Activated naive CD8-positive, alpha-beta T cell (primary cell): Measurements from ENCODE around the gene ITGBL1.
A peak's percentile ranks its signal among the peaks of the same experiment; 100 is the strongest.

ENCODE experiments used
- H3K27ac Mint-ChIP-seq: one replicate; pipeline ENCODE4 v1.8.0; 2021; ENCODE audit warnings: mixed read lengths
- H3K27me3 Mint-ChIP-seq: one replicate; pipeline ENCODE4 v1.8.0; 2021; ENCODE audit warnings: mixed read lengths
- H3K36me3 Mint-ChIP-seq: one replicate; pipeline ENCODE4 v1.8.0; 2021; ENCODE audit warnings: mixed read lengths
- H3K4me1 Mint-ChIP-seq: one replicate; pipeline ENCODE4 v1.8.0; 2021; ENCODE audit warnings: low read depth, mixed read lengths
- H3K4me3 Mint-ChIP-seq: one replicate; pipeline ENCODE4 v1.8.0; 2021; ENCODE audit warnings: mild to moderate bottlenecking, mixed read lengths
- H3K9me3 Mint-ChIP-seq: one replicate; pipeline ENCODE4 v1.8.0; 2021; ENCODE audit warnings: low read depth, mixed read lengths

Gene ITGBL1

GRCh38 chr13:101429733-101430132 lies 22.7 kb upstream of the ITGBL1 start:
- Mint-ChIP-seq H3K4me1 (no peaks in the 10 kb centered on the region), H3K27ac (no peak overlapping the region), H3K36me3 (no peaks in the 10 kb centered on the region), H3K27me3 (peaks cover 10% of the 10 kb centered on the region), H3K9me3 (no peaks in the 10 kb centered on the region), H3K4me3 (no peak overlapping the region)

GRCh38 chr13:101433895-101434294 lies 18.6 kb upstream of the ITGBL1 start:
- Mint-ChIP-seq H3K4me3 (no peak overlapping the region), H3K36me3 (no peaks in the 10 kb centered on the region), H3K27ac (no peak overlapping the region), H3K9me3 (no peaks in the 10 kb centered on the region), H3K4me1 (no peaks in the 10 kb centered on the region), H3K27me3 (peaks cover 7% of the 10 kb centered on the region)

- Mint-ChIP-seq H3K4me1 (no peaks in the 10 kb centered on the region), H3K27ac (no peak overlapping the region), H3K27me3 (peaks cover 7% of the 10 kb centered on the region), H3K4me3 (no peak overlapping the region), H3K36me3 (no peaks in the 10 kb centered on the region), H3K9me3 (no peaks in the 10 kb centered on the region)
Observed at GRCh38 chr13:101434486-101434885, 18.0 kb upstream of the ITGBL1 start.

- Mint-ChIP-seq H3K36me3 (no peaks in the 10 kb centered on the region), H3K27me3 (peaks cover 3% of the 10 kb centered on the region), H3K4me1 (no peaks in the 10 kb centered on the region), H3K27ac (no peak overlapping the region), H3K9me3 (no peaks in the 10 kb centered on the region), H3K4me3 (no peak overlapping the region)
Observed at GRCh38 chr13:101447852-101448251, 4.6 kb upstream of the ITGBL1 start.

GRCh38 chr13:101449790-101450748 lies 2.4 kb upstream of the ITGBL1 start:
- H3K9me3 Mint-ChIP-seq: no peaks in the 10 kb centered on the region

GRCh38 chr13:101450749-101451130 lies 1.7 kb upstream of the ITGBL1 start:
- H3K27ac Mint-ChIP-seq: no peak overlapping the region
- no peaks in the 10 kb centered on the region for H3K36me3 Mint-ChIP-seq
- no peak overlapping the region for H3K4me3 Mint-ChIP-seq
- H3K27me3 Mint-ChIP-seq: peaks cover 11% of the 10 kb centered on the region
- peaks cover 9% of the 10 kb centered on the region for H3K4me1 Mint-ChIP-seq
- no peaks in the 10 kb centered on the region for H3K9me3 Mint-ChIP-seq

More at GRCh38 chr13:101449790-101450748, 2.4 kb upstream of the ITGBL1 start:
- H3K36me3 Mint-ChIP-seq: no peaks in the 10 kb centered on the region
- no peak overlapping the region for H3K27ac Mint-ChIP-seq
- no peak overlapping the region for H3K4me3 Mint-ChIP-seq
- peaks cover 11% of the 10 kb centered on the region for H3K27me3 Mint-ChIP-seq
- H3K4me1 Mint-ChIP-seq: peaks cover 9% of the 10 kb centered on the region

- H3K36me3 Mint-ChIP-seq: no peaks in the 10 kb centered on the region
- H3K27ac Mint-ChIP-seq: no peak overlapping the region
- no peaks in the 10 kb centered on the region for H3K9me3 Mint-ChIP-seq
- H3K4me3 Mint-ChIP-seq: no peak overlapping the region
- H3K4me1 Mint-ChIP-seq: peaks cover 9% of the 10 kb centered on the region
- H3K27me3 Mint-ChIP-seq: peaks cover 11% of the 10 kb centered on the region
Observed at GRCh38 chr13:101451641-101452040, 834 bp upstream of the ITGBL1 start.

- peak overlapping the region; percentile 60 for H3K4me3 Mint-ChIP-seq
- H3K36me3 Mint-ChIP-seq: no peaks in the 10 kb centered on the region
- H3K27me3 Mint-ChIP-seq: peaks cover 11% of the 10 kb centered on the region
- no peaks in the 10 kb centered on the region for H3K9me3 Mint-ChIP-seq
- H3K4me1 Mint-ChIP-seq: peaks cover 9% of the 10 kb centered on the region
- H3K27ac Mint-ChIP-seq: no peak overlapping the region
Observed at GRCh38 chr13:101453784-101454201, 1.3 kb downstream of the ITGBL1 start.

- H3K4me3 Mint-ChIP-seq: no peak overlapping the region
- H3K36me3 Mint-ChIP-seq: no peaks in the 10 kb centered on the region
- H3K9me3 Mint-ChIP-seq: no peaks in the 10 kb centered on the region
- H3K27me3 Mint-ChIP-seq: peaks cover 11% of the 10 kb centered on the region
- peaks cover 9% of the 10 kb centered on the region for H3K4me1 Mint-ChIP-seq
- no peak overlapping the region for H3K27ac Mint-ChIP-seq
Observed at GRCh38 chr13:101454767-101455166, 2.3 kb downstream of the ITGBL1 start.

- Mint-ChIP-seq H3K27me3 (peaks cover 16% of the 10 kb centered on the region), H3K4me3 (no peak overlapping the region), H3K9me3 (no peaks in the 10 kb centered on the region), H3K27ac (no peak overlapping the region), H3K36me3 (no peaks in the 10 kb centered on the region), H3K4me1 (peaks cover 9% of the 10 kb centered on the region)
Observed at GRCh38 chr13:101455863-101456262, 3.4 kb downstream of the ITGBL1 start.

GRCh38 chr13:101457176-101457575 lies 4.7 kb downstream of the ITGBL1 start:
- no peak overlapping the region for H3K27ac Mint-ChIP-seq
- no peaks in the 10 kb centered on the region for H3K9me3 Mint-ChIP-seq
- H3K36me3 Mint-ChIP-seq: no peaks in the 10 kb centered on the region
- H3K27me3 Mint-ChIP-seq: peaks cover 13% of the 10 kb centered on the region
- H3K4me1 Mint-ChIP-seq: peaks cover 9% of the 10 kb centered on the region
- no peak overlapping the region for H3K4me3 Mint-ChIP-seq

- Mint-ChIP-seq H3K27me3 (peaks cover 5% of the 10 kb centered on the region), H3K27ac (no peak overlapping the region), H3K36me3 (no peaks in the 10 kb centered on the region), H3K4me3 (no peak overlapping the region), H3K4me1 (no peaks in the 10 kb centered on the region), H3K9me3 (no peaks in the 10 kb centered on the region)
Observed at GRCh38 chr13:101465877-101466276, 13.4 kb downstream of the ITGBL1 start.

GRCh38 chr13:101467415-101467814 lies 14.9 kb downstream of the ITGBL1 start:
- Mint-ChIP-seq H3K27ac (no peak overlapping the region), H3K27me3 (peaks cover 5% of the 10 kb centered on the region), H3K4me3 (no peak overlapping the region), H3K9me3 (no peaks in the 10 kb centered on the region), H3K36me3 (no peaks in the 10 kb centered on the region), H3K4me1 (no peaks in the 10 kb centered on the region)

GRCh38 chr13:101473458-101473857 lies 21.0 kb downstream of the ITGBL1 start:
- Mint-ChIP-seq H3K36me3 (no peaks in the 10 kb centered on the region), H3K27me3 (peaks cover 20% of the 10 kb centered on the region), H3K9me3 (no peaks in the 10 kb centered on the region), H3K4me3 (no peak overlapping the region), H3K27ac (no peak overlapping the region), H3K4me1 (no peaks in the 10 kb centered on the region)

- no peak overlapping the region for H3K27ac Mint-ChIP-seq
- no peak overlapping the region for H3K4me3 Mint-ChIP-seq
- no peaks in the 10 kb centered on the region for H3K36me3 Mint-ChIP-seq
- no peaks in the 10 kb centered on the region for H3K4me1 Mint-ChIP-seq
- no peaks in the 10 kb centered on the region for H3K9me3 Mint-ChIP-seq
- peaks cover 20% of the 10 kb centered on the region for H3K27me3 Mint-ChIP-seq
Observed at GRCh38 chr13:101474419-101474957, 22.0 kb downstream of the ITGBL1 start.
